Urinary bladder (tissue), 4 donors: ENCODE data around the gene SMARCC1. TPM values are rescaled to one million over a fixed set of nuclear protein-coding genes. Genes with fewer than 3 reads are reported as not detected.

Experiments used
- DNase-seq: peaks from one replicate; pipeline ENCODE4 v3.0.0-alpha.2; 2015; ENCODE audit errors: extremely low spot score
- H3K27ac ChIP-seq: one replicate; pipeline ENCODE4 v1.5.1; 2013; ENCODE audit warnings: low read depth, mild to moderate bottlenecking, moderate library complexity
- H3K36me3 ChIP-seq: one replicate; pipeline ENCODE4 v1.6.1; 2013; ENCODE audit warnings: mild to moderate bottlenecking, moderate library complexity; ENCODE audit not compliant: insufficient read depth
- H3K4me1 ChIP-seq: one replicate; pipeline ENCODE4 v1.6.1; 2013; ENCODE audit warnings: mild to moderate bottlenecking, moderate library complexity; ENCODE audit not compliant: insufficient read depth
- H3K4me3 ChIP-seq: one replicate; pipeline ENCODE4 v1.5.1; 2013; ENCODE audit warnings: low read depth, low read length
- WGBS: extraction: QIAGEN DNeasy Blood & Tissue Kit; methylation state at CpG from one replicate; pipeline ENCODE4 v1.1.7; 2013; 5-methylcytosine and 5-hydroxymethylcytosine counted together
- polyA plus RNA-seq: library from polyadenylated mRNA; stranded (reverse); fragments of 200-250 nt; gene quantifications from one replicate; pipeline ENCODE4 v1.2.3, GENCODE V29; 2013
- total RNA-seq: library from RNA; depleted of rRNA; stranded (reverse); fragments of >200 nt; gene quantifications from one replicate; pipeline ENCODE4 v1.2.3, GENCODE V29; 2014
- donor health status: healthy with polysubstance abuse.
- donor health status: healthy.

The SMARCC1 gene
- total and polyA plus RNA-seq, 2 donors = 33.3 to 58.4 TPM

DNA sequence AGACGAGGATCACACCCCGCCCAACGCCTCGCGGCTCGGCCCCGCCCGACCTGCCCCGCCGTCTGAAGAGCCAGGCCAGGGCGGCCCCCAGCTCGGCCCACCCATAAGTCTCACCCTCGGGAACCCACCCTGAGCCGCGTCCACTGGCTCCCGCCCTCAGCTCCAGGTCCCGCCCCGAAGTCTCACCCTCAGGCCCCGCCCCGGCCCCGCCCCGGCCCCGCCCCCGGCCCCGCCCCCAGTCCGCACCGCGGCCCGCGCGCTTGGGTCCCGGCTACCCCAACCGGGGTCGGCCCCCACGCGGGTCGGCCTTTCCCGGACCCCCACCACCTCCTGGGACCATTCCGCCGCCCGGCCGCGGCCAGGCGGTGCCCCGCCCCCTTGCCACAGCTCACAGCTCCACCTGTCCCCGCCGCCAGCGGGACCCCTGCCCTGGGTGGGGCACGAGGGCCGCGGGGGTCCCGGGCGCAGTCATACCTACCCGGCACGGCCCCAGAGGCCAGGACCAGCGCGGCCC is 203.5 kb downstream of the SMARCC1 start:
- Histone ChIP-seq H3K4me1 (no peaks in the 10 kb centered on the region), H3K4me3 (peak overlapping the region; percentile 86), H3K36me3 (no peaks in the 10 kb centered on the region), H3K27ac (no peak overlapping the region)
- WGBS = 1% methylated on average over 56 of the region's 57 CpGs
- DNase-seq = no peak

DNA sequence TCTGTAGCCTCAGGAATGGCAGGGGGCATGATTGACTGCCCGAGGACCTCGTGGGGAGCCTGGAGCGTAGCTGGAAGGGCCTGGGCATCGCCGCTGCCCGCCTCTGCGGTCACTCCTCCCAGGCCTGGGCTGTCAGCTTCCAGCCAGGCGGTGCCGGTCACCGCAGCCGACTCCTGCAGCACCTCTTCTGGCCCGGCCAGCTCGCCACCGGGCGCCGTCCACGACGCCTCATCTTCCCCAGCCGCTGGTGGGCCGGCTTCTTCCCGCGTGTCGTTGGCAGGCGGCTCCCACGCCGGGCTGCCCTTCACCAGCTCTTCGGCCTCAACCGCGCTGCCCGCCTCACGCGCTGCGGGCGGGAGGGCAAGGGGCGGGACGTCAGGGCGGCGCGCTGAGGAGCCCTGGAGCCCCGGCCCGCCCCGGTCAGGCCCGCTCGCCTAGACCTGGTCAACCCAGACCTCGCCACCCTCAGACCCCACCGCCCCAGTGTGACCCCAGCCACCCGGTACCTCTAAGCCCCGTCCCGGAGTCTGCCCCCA is 204.0 kb downstream of the SMARCC1 start:
- Histone ChIP-seq H3K36me3 (no peaks in the 10 kb centered on the region), H3K4me3 (peak overlapping the region; percentile 86), H3K27ac (no peak overlapping the region), H3K4me1 (no peaks in the 10 kb centered on the region)
- DNase-seq = no peak
- WGBS = 4% methylated on average over 49 of the region's 49 CpGs

DNA sequence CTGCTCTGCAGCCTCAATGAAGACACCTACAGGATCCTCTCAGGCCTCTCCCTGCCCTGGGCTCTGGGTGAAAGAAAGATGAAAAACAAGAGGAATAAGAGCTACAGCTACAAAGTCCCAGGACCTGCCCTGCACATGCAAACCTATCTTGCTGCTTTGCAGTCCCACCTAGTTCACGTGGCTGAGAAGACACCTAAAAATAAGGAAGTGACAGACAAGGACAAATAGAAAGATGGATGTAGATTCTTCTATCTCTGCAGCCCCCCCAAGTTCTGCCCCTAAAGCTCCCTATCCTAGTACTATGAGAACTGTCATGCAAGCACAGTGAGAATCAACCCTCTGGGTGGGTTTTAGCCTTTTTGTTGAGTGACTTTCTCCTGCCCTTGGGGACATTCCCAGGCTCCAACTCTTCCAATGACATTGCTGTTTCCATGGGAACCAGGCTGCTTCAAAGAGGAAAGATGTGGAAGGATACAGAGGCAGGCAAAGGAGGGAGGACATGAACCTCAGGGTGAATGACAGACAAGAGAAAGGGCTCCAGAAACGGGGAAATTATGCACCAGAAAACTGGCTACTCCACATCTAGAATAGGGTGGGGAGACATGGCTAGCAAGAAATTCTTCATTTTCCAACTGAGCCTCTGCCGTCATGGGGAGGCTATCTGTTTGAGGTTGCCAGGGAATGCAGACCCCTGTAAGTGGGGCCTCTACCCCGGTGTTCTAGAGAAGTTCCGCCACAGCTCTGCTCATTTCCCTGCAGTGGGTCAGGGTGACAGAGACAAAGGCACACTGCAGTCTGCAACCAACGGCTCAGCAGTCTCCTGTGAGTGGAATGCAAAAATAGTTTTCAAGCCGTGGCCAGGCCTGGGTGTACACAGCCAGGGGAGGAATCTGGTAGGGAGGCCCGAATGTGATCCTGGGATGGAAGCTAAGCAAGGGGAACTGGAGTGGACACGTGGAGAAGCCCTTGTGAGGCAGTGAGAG is 208.2 kb downstream of the SMARCC1 start:
- WGBS = 68% methylated on average over 9 of the region's 9 CpGs
- H3K4me3 ChIP-seq = no peak overlapping the region
- H3K4me1 ChIP-seq = no peaks in the 10 kb centered on the region
- no peak for DNase-seq
- no peak overlapping the region for H3K27ac ChIP-seq
- no peaks in the 10 kb centered on the region for H3K36me3 ChIP-seq

- 71% methylated on average over 10 of the region's 10 CpGs for WGBS
- DNase-seq = no peak
- Histone ChIP-seq H3K4me1 (no peaks in the 10 kb centered on the region), H3K27ac (no peak overlapping the region), H3K36me3 (no peaks in the 10 kb centered on the region), H3K4me3 (no peak overlapping the region)
These were observed 210.1 kb downstream of the SMARCC1 start for GRCh38 chr3:47571391-47572175.

DNA sequence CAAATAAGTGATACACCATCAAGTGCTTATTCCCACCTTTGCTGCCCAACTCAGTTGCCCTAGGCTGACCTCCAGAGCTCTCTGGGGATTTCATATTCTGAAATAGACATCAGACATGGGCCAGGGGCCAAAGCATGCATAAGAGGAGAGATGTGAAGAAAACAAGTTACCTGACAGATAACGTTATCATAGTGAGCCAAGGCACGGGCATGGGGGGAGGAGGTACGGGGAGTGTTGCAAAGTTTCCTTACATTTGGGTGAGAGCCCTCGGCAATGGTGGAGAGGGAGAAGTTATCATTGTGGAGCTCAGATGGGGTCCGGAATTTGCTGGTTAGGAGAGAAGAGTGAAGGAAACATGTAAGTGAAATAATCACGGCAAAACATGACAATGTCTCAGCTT is 212.8 kb downstream of the SMARCC1 start:
- no peak overlapping the region for H3K27ac ChIP-seq
- no peak for DNase-seq
- no peaks in the 10 kb centered on the region for H3K36me3 ChIP-seq
- 92% methylated on average over 6 of the region's 6 CpGs for WGBS
- H3K4me3 ChIP-seq = no peak overlapping the region
- no peaks in the 10 kb centered on the region for H3K4me1 ChIP-seq

DNA sequence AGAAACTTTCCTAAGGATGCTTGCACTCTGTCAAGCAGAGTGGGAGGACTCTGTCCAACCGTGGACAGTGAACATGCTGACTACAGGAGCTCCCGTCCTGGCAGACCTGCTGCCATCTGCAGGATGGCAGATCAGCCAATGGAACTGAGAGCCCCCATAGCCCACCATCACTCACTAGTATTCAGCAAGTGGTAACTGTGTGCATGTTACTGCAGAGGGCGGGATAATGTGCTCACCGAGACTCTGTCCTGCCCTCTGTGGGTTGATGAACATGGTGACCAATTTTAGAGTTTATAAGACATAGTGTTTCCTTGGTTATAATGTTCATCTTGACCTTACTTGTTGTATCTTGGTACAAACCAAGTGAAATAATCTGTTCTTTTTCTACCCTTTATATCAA is 214.5 kb downstream of the SMARCC1 start:
- WGBS = 83% methylated on average over 4 of the region's 4 CpGs
- Histone ChIP-seq H3K36me3 (no peaks in the 10 kb centered on the region), H3K27ac (no peak overlapping the region), H3K4me3 (no peak overlapping the region), H3K4me1 (no peaks in the 10 kb centered on the region)
- DNase-seq = no peak

- WGBS = 95% methylated on average over 9 of the region's 9 CpGs
- no peak overlapping the region for H3K27ac ChIP-seq
- no peak overlapping the region for H3K4me3 ChIP-seq
- no peaks in the 10 kb centered on the region for H3K4me1 ChIP-seq
- no peaks in the 10 kb centered on the region for H3K36me3 ChIP-seq
- no peak for DNase-seq
These were observed 215.0 kb downstream of the SMARCC1 start for GRCh38 chr3:47566667-47567066.

- WGBS = 72% methylated on average over 19 of the region's 19 CpGs
- Histone ChIP-seq H3K27ac (no peak overlapping the region), H3K4me3 (no peak overlapping the region), H3K4me1 (no peaks in the 10 kb centered on the region), H3K36me3 (no peaks in the 10 kb centered on the region)
- no peak for DNase-seq
These were observed 215.8 kb downstream of the SMARCC1 start for GRCh38 chr3:47565734-47566550.

DNA sequence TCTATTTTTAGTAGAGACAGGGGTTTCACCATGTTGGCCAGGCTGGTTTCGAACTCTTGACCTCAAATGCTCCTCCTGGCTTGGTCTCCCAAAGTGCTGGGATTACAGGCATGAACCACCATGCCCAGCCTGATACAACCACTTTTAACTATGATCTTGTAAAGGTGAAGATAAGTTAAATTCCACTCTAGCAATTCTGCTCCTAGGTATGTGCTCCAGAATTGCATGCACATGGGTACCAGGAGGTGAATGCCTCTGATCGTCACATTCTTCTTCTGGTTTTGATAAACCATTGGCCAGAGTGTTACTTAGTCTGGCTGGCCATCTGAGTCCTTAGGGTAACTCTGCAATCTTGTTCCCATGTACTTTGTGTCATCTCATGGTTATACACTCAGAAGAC is 225.3 kb downstream of the SMARCC1 start:
- WGBS = 96% methylated on average over 2 of the region's 2 CpGs
- H3K27ac ChIP-seq = no peak overlapping the region
- no peaks in the 10 kb centered on the region for H3K36me3 ChIP-seq
- no peak overlapping the region for H3K4me3 ChIP-seq
- H3K4me1 ChIP-seq = no peaks in the 10 kb centered on the region
- no peak for DNase-seq

DNA sequence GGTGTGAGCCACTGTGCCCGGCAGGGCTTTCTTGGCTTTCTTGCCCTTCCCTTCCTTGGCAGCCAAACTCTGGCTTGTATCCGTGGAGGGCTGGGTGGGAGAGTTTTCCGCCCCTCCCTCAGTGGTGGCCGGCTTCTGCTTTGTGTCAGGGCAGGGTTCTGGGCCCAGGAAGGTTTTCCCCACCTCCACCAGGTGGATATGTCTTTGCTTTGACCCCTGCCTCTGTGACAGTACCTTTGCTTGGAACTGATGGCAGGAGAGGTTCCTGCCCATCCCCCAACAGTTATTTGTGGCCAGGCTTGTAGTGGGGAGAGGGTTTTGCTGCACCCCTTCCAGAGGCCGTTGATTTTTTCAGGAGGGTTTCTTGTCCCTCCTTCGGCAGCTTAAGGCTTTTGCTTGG is 227.4 kb downstream of the SMARCC1 start:
- WGBS = 75% methylated on average over 6 of the region's 6 CpGs
- no peak overlapping the region for H3K27ac ChIP-seq
- H3K36me3 ChIP-seq = no peaks in the 10 kb centered on the region
- H3K4me3 ChIP-seq = no peak overlapping the region
- DNase-seq = no peak
- H3K4me1 ChIP-seq = no peaks in the 10 kb centered on the region

DNA sequence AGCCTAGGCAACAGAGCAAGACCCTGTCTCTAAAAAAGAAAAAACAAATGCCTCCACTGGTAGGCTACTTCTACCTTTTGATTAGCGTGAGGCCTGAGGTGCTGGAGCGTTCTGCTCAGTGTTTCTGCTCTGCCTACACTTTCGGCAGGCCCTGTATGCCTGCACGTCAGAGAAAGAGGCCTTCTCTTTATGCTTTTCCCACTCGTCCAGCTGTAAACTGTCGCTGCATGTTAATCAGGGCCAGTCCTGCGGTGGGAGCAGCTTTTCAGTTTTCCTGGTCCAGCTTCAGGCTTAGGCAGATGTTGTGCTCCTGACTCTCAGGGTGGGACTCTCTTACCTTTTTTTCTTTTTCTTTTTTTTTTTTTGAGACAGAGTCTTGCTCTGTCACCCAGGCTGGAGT is 228.3 kb downstream of the SMARCC1 start:
- no peak overlapping the region for H3K4me3 ChIP-seq
- H3K36me3 ChIP-seq = no peaks in the 10 kb centered on the region
- WGBS = 73% methylated on average over 7 of the region's 7 CpGs
- H3K27ac ChIP-seq = no peak overlapping the region
- H3K4me1 ChIP-seq = no peaks in the 10 kb centered on the region
- DNase-seq = no peak

DNA sequence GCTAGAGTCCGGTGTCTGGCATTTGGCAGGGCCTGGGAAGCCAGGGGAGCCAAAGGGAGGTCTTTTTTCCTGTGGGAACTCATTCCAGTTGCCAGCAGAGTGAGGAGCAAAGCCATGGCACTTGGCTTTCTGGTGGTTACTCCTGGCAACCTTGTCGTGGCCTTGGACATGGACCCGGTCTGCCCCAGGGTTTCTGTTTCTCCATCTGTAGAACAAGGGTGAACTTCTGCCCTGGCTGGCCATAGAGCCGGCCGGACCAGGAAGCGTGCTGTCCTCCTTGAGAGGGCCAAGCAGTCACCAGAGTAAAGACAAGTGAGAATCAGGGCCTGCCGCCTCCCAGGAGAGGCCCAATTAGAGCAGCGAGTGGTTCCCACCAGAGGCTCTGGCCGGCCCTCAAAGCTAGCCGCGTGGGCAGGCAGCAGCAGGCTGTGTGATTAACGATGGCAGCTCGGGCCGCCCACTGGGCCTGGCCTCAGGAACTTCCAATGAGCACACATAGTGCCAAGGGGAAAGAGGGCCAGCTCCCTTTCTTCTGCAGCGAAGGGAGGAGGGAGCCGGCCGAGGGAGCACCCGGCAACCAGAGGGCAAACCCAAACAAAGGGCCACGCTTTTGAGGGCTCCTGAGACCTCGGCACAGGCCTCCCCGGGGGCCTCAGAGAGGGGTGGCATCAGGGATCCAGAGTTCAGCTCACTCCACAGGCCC is 239.1 kb downstream of the SMARCC1 start:
- Histone ChIP-seq H3K4me3 (no peak overlapping the region), H3K27ac (no peak overlapping the region), H3K4me1 (no peaks in the 10 kb centered on the region), H3K36me3 (no peaks in the 10 kb centered on the region)
- 51% methylated on average over 21 of the region's 21 CpGs for WGBS
- DNase-seq = no peak
